Ovary (tissue), 9 donors: ENCODE measurements around the gene FITM1. TPM values are rescaled to one million over a fixed set of nuclear protein-coding genes. Genes with fewer than 3 reads are reported as not detected.
A peak's percentile ranks its signal among the peaks of the same experiment; 100 is the strongest.

Source experiments
- DNase-seq, 5 donors: peaks; one replicate each; pipeline ENCODE4 v3.0.0-alpha.2; 2019 to 2020
- H3K27ac ChIP-seq, 2 donors: fragments of 200-600 bp; one replicate each; pipeline versions ENCODE4 v1.5.1 to v1.8.0; 2019 to 2022
- H3K27me3 ChIP-seq: fragments of 200-600 bp; one replicate; pipeline ENCODE4 v1.8.0; 2022
- H3K36me3 ChIP-seq: fragments of 200-600 bp; sonication (generic); one replicate; pipeline ENCODE4 v1.5.1; 2019
- H3K4me1 ChIP-seq: one replicate; pipeline ENCODE4 v1.8.1; 2013; ENCODE audit warnings: mild to moderate bottlenecking, moderate library complexity; ENCODE audit not compliant: insufficient read depth
- H3K4me3 ChIP-seq: fragments of 200-600 bp; sonication (generic); one replicate; pipeline ENCODE4 v1.5.1; 2017
- H3K9me3 ChIP-seq, 2 donors: fragments of 200-600 bp in 1 of 2; sonication (generic) in 1 of 2; one replicate each; pipeline versions ENCODE4 v1.5.1 to v1.8.1; 2013 to 2019; ENCODE audit warnings: mild to moderate bottlenecking in 1 of 2, moderate library complexity in 1 of 2
- CTCF ChIP-seq, 3 donors: fragments of 450-650 bp in 2 of 3; fragments of 200-600 bp in 1 of 3; IDR thresholded peaks; one replicate each; pipeline versions ENCODE4 v1.5.1 to v1.8.0; 2016 to 2022; ENCODE audit warnings: antibody characterized with exemption in 3 of 3, mild to moderate bottlenecking in 1 of 3
- EP300 ChIP-seq: sonication (generic); formaldehyde crosslinking; IDR thresholded peaks from one replicate; pipeline ENCODE4 v1.6.1; 2017; ENCODE audit warnings: antibody characterized with exemption
- POLR2A ChIP-seq: fragments of 450-650 bp; IDR thresholded peaks from one replicate; pipeline ENCODE4 v1.6.1; 2017; ENCODE audit warnings: antibody characterized with exemption, mild to moderate bottlenecking, moderate library complexity
- WGBS, 3 donors: extraction: QIAGEN DNeasy Blood & Tissue Kit in 1 of 3; methylation state at CpG; one replicate each; pipeline versions ENCODE4 v1.1.5 to v1.1.7; 2013 to 2017; 5-methylcytosine and 5-hydroxymethylcytosine counted together
- intact Hi-C, 4 donors: fragments of 100-400 bp; cut with DNase I; formaldehyde crosslinking; loops; one replicate each; pipeline versions ENCODE4 v1.11.0 to v1.15.1; 2022 to 2023
- polyA plus RNA-seq, 2 donors: library from polyadenylated mRNA; stranded (reverse); fragments of 200-250 nt in 1 of 2; fragments of 350-450 nt in 1 of 2; fragmentation: Illumina TruSeq in 1 of 2; extraction: RNeasy Lipid Tissue Mini Kit (QIAGEN cat#74804) in 1 of 2; gene quantifications; one replicate each; pipeline ENCODE4 v1.2.3, GENCODE V29; 2013 to 2014
- total RNA-seq, 7 donors: library from RNA; depleted of rRNA in 2 of 7; stranded (reverse); fragments of >200 nt in 2 of 7; fragmentation: NEBNext Ultra II Directional in 3 of 7; extraction: Animal tissue kit (Norgen Biotek cat#: 25700) in 3 of 7; gene quantifications; one replicate each; pipeline versions ENCODE4 v1.1.0 to v1.2.4, GENCODE V29; 2016 to 2023
- donor health status: DM: no; HTN: no; CAD: no; lungs with moderate emphysema.
- donor health status: DM: no; HTN: no; CAD: no.
- donor health status: Bipolar disorder and iron deficiency.
- donor health status: DM: yes; HTN: yes; CAD: no.
- donor health status: DM: no; HTN: no; CAD: no.
- donor health status: DM: yes; HTN: yes; CAD: no.

The FITM1 gene
- total and polyA plus RNA-seq, 9 donors, result 0.57 to 1.2 (median 0.78) TPM; not detected in 3

GRCh38 chr14:24167469-24168114, 37.1 kb downstream of the FITM1 start:
- H3K27me3 ChIP-seq, result no peaks in the 10 kb centered on the region
- no peak overlapping the region for H3K27ac ChIP-seq
- H3K4me1 ChIP-seq, result peaks cover 16% of the 10 kb centered on the region
- no peak overlapping the region for H3K4me3 ChIP-seq
- no peaks in the 10 kb centered on the region for H3K36me3 ChIP-seq
- no peaks in the 10 kb centered on the region for H3K9me3 ChIP-seq
- DNase-seq, result no peak
- WGBS, 3 donors, result 69 to 85% (median 77%) methylated on average over 3 of the region's 3 CpGs
- intact Hi-C loops, result no loop called here
- TF ChIP-seq EP300 (no peak), POLR2A (no peak), CTCF (IDR thresholded peaks at IDR 0.05) (no peak)

DNA sequence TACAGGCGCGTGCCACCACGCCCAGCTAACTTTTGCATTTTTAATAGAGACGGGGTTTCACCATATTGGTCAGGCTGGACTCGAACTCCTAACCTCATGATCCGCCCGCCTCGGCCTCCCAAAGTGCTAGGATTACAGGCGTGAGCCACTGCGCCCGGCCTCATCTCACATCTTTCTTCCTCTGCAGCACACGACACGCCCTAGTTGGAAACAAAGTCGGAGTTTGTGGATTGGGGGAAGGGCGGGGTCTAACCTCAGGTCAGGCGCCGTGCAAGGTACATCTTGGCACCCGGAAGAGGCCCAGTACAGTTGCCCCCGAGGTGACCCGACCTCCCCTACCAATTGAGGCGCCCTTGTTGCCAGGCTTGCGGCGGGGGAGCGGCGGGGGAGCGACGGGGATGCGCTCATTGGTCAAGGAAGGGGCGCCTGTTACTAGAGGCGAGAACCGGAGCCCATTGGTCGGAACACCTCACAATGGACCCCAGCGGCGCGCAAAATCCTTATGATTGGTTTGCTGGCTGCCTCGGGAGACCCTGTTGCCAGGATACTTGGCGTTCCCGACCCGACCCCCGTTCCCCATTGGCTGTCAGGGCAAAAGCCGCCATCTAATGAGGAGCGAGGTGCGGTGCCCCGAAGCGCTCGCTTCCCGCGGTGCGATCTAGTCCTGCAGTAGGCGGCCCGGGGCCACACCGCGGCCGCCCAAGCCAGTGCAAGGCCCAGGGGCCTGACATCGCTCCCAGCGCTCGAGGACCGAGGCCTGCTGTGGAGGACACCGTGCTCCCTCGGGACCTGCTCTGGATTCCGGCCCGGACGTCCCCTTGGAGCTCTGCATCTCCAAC, 41.2 kb downstream of the FITM1 start, which contains the start of gene REC8:
Gene REC8, plus strand, starts transcription at position 659 of the 839 bp plus-strand sequence. CDS start 473 bp downstream, outside the sequence.
- WGBS, 3 donors, result 9 to 14% (median 10%) methylated on average over 62 to 63 of the region's 63 CpGs
- H3K4me3 ChIP-seq, result peak within 1 kb of the TSS; percentile 17
- H3K9me3 ChIP-seq, result no peaks in the 10 kb centered on the region
- TF ChIP-seq CTCF (IDR thresholded peaks at IDR 0.05) (no peak), EP300 (no peak), POLR2A (no peak)
- H3K36me3 ChIP-seq, result no peaks in the 10 kb centered on the region
- H3K27ac ChIP-seq, result no peak within 1 kb of the TSS
- peaks cover 8% of the 10 kb centered on the region for H3K4me1 ChIP-seq
- no peaks in the 10 kb centered on the region for H3K27me3 ChIP-seq
- intact Hi-C loops, result no loop called here
- DNase-seq, result peak; percentile 45 to 85 (median 67)

DNA sequence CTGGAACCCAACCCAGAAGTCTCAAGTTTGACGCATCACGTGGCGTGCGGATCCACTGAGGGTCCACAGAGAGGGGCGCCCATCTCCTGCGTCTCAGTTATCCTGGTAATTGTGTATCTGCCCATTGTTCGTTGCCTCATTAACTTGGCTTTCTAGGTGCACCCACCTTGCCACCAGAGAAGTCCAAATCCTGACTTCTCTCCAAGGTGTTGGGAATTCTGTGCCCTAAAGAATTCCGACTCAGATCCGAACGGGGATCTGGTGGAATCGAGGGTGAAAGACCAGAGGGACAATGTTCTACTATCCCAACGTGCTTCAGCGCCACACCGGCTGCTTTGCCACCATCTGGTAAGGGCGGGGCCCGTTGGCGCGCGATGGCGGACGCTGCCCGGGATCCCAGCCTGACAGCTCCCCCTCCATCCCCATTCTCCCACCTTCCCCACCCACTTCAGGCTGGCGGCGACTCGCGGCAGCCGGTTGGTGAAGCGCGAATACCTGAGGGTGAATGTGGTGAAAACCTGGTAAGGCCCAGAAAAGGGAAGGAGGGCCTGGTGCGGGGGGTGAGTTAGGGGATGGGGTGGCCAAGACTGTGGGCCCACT, 41.9 kb downstream of the FITM1 start:
- no peak for DNase-seq
- Histone ChIP-seq H3K4me3 (peak overlapping the region; percentile 17), H3K27ac (no peak overlapping the region), H3K4me1 (peaks cover 8% of the 10 kb centered on the region), H3K27me3 (no peaks in the 10 kb centered on the region), H3K36me3 (no peaks in the 10 kb centered on the region), H3K9me3 (no peaks in the 10 kb centered on the region)
- 21 to 39% (median 24%) methylated on average over 29 to 30 of the region's 30 CpGs for WGBS, 3 donors
- intact Hi-C loops, result no loop called here
- no peak for TF ChIP-seq CTCF (IDR thresholded peaks at IDR 0.05)
- no peak for TF ChIP-seq POLR2A

- WGBS, 3 donors, result 53 to 65% (median 55%) methylated on average over 20 of the region's 20 CpGs
- H3K36me3 ChIP-seq, result no peaks in the 10 kb centered on the region
- no peak overlapping the region for H3K4me3 ChIP-seq
Measured at GRCh38 chr14:24172871-24173281, 42.4 kb downstream of the FITM1 start.

More at GRCh38 chr14:24172871-24173281, 42.4 kb downstream of the FITM1 start:
- intact Hi-C loops, result no loop called here
- Histone ChIP-seq H3K9me3 (no peaks in the 10 kb centered on the region), H3K4me1 (peaks cover 8% of the 10 kb centered on the region), H3K27me3 (no peaks in the 10 kb centered on the region), H3K27ac (no peak overlapping the region)
- no peak for DNase-seq
- no peak for TF ChIP-seq CTCF (IDR thresholded peaks at IDR 0.05)
- TF ChIP-seq EP300, result no peak
- no peak for TF ChIP-seq POLR2A
